OCI-LY3 (cell line): ENCODE measurements around the gene PCDHA5.

Experiments
- CTCF ChIP-seq: fragments of 200-600, 300-600 bp; sonication (generic); IDR thresholded peaks from 2 replicates; pipeline ENCODE4 v1.5.1; 2014; ENCODE audit warnings: antibody characterized with exemption, low read length, low read depth
- EZH2phosphoT487 ChIP-seq: fragments of 200-600 bp; shearing (Covaris generic); IDR thresholded peaks from 2 replicates; pipeline ENCODE4 v1.6.1; 2018; ENCODE audit warnings: antibody characterized with exemption, mixed run types, low read depth

GRCh38 chr5:140800816-140801493 is 20.5 kb upstream of the PCDHA5 start, which contains the start of gene PCDHA3:
- TF ChIP-seq CTCF: no peak
- no peak for TF ChIP-seq EZH2phosphoT487
